GM18526 (cell line): ENCODE results near the gene CSGALNACT2.

ENCODE experiments used
- POLR2A ChIP-seq: IDR thresholded peaks from 3 replicates; pipeline ENCODE4 v1.6.1; 2011; ENCODE audit not compliant: insufficient read length; ENCODE audit errors: extremely low read depth

Gene CSGALNACT2

GRCh38 chr10:43217563-43218205 lies 79.4 kb downstream of the CSGALNACT2 start:
- TF ChIP-seq POLR2A: no peak

- no peak for TF ChIP-seq POLR2A
Observed at GRCh38 chr10:43218206-43218950, 80.1 kb downstream of the CSGALNACT2 start.

- no peak for TF ChIP-seq POLR2A
Observed at GRCh38 chr10:43218951-43219837, 80.9 kb downstream of the CSGALNACT2 start.

- no peak for TF ChIP-seq POLR2A
Observed at GRCh38 chr10:43219848-43220247, 81.6 kb downstream of the CSGALNACT2 start.

GRCh38 chr10:43220657-43221418 lies 82.6 kb downstream of the CSGALNACT2 start:
- TF ChIP-seq POLR2A: no peak

GRCh38 chr10:43221419-43222209 lies 83.4 kb downstream of the CSGALNACT2 start:
- TF ChIP-seq POLR2A: no peak

GRCh38 chr10:43222210-43222720 lies 84.0 kb downstream of the CSGALNACT2 start:
- no peak for TF ChIP-seq POLR2A

GRCh38 chr10:43223056-43223455 lies 84.8 kb downstream of the CSGALNACT2 start:
- TF ChIP-seq POLR2A: no peak

- no peak for TF ChIP-seq POLR2A
Observed at GRCh38 chr10:43224321-43224720, 86.1 kb downstream of the CSGALNACT2 start.

GRCh38 chr10:43225004-43225786 lies 87.0 kb downstream of the CSGALNACT2 start:
- no peak for TF ChIP-seq POLR2A

- no peak for TF ChIP-seq POLR2A
Observed at GRCh38 chr10:43225787-43226153, 87.5 kb downstream of the CSGALNACT2 start.

- no peak for TF ChIP-seq POLR2A
Observed at GRCh38 chr10:43226441-43226840, 88.2 kb downstream of the CSGALNACT2 start.
